SK-N-SH treated with all-trans-retinoic acid at 6 μM for 48 hours (cell line): ENCODE measurements around the gene FBXL13.
"Not testable (repeated sequence)": the region's sequence is repeated elsewhere in the genome, so short reads cannot be mapped to it uniquely, and the experiment has no call there.

Source experiments
- ATAC-seq: fragments of 200-7000 bp; cut with Tn5 transposase; 3 replicates; pipeline ENCODE4 v1.9.1; 2020; ENCODE audit warnings: mild to moderate bottlenecking, moderate library complexity
- ARNTL ChIP-seq: fragments of 450-650 bp; formaldehyde crosslinking; IDR thresholded peaks from 2 replicates; pipeline ENCODE4 v1.5.0; 2020; ENCODE audit warnings: low read depth, mild to moderate bottlenecking, moderate library complexity, borderline replicate concordance
- BACH2 ChIP-seq: fragments of 250-450 bp; sonication (Bioruptor Pico); IDR thresholded peaks from 2 replicates; pipeline ENCODE4 v1.9.0; 2021; ENCODE audit warnings: mild to moderate bottlenecking, borderline replicate concordance
- CREB5 ChIP-seq: fragments of 250-450 bp; sonication (Bioruptor Pico); IDR thresholded peaks from 2 replicates; pipeline ENCODE4 v1.5.1; 2020; ENCODE audit warnings: low read depth, mild to moderate bottlenecking, moderate library complexity
- CSDC2 ChIP-seq: fragments of 250-450 bp; sonication (Bioruptor Pico); IDR thresholded peaks from 2 replicates; pipeline ENCODE4 v1.5.0; 2020; ENCODE audit warnings: mild to moderate bottlenecking, moderate library complexity
- ESRRG ChIP-seq: fragments of 250-450 bp; sonication (Bioruptor Pico); IDR thresholded peaks from 2 replicates; pipeline ENCODE4 v1.6.1; 2021; ENCODE audit warnings: mild to moderate bottlenecking
- GLIS3 ChIP-seq: fragments of 250-450 bp; sonication (Bioruptor Pico); IDR thresholded peaks from 2 replicates; pipeline ENCODE4 v1.5.0; 2020; ENCODE audit warnings: mild to moderate bottlenecking, moderate library complexity
- ISL1 ChIP-seq: fragments of 250-450 bp; sonication (Bioruptor Pico); IDR thresholded peaks from 2 replicates; pipeline ENCODE4 v2.1.2; 2022; ENCODE audit warnings: mild to moderate bottlenecking, moderate library complexity
- OSR1 ChIP-seq: fragments of 250-450 bp; sonication (Bioruptor Pico); IDR thresholded peaks from 2 replicates; pipeline ENCODE4 v1.8.0; 2022; ENCODE audit warnings: moderate library complexity, mild to moderate bottlenecking, inconsistent platforms
- POU6F1 ChIP-seq: fragments of 250-450 bp; sonication (Bioruptor Pico); IDR thresholded peaks from 2 replicates; pipeline ENCODE4 v1.8.0; 2021; ENCODE audit warnings: low read depth, mild to moderate bottlenecking, moderate library complexity, borderline replicate concordance
- PPARA ChIP-seq: fragments of 250-450 bp; sonication (Bioruptor Pico); IDR thresholded peaks from 2 replicates; pipeline ENCODE4 v1.5.0; 2020; ENCODE audit warnings: mild to moderate bottlenecking, borderline replicate concordance
- RARB ChIP-seq: fragments of 250-450 bp; sonication (Bioruptor Pico); IDR thresholded peaks from 2 replicates; pipeline ENCODE4 v1.8.0; 2021; ENCODE audit warnings: mild to moderate bottlenecking, moderate library complexity
- SNAI2 ChIP-seq: fragments of 250-450 bp; sonication (Bioruptor Pico); IDR thresholded peaks from 2 replicates; pipeline ENCODE4 v1.5.0; 2020; ENCODE audit warnings: mild to moderate bottlenecking, moderate library complexity
- TCF4 ChIP-seq: fragments of 250-450 bp; sonication (Bioruptor Pico); IDR thresholded peaks from 2 replicates; pipeline ENCODE4 v1.8.0; 2021; ENCODE audit warnings: mild to moderate bottlenecking, moderate library complexity, borderline replicate concordance
- TOX ChIP-seq: fragments of 250-450 bp; sonication (Bioruptor Pico); IDR thresholded peaks from 2 replicates; pipeline ENCODE4 v1.8.0; 2021; ENCODE audit warnings: mild to moderate bottlenecking, moderate library complexity, borderline replicate concordance
- ZC3H10 ChIP-seq: fragments of 250-450 bp; sonication (Bioruptor Pico); IDR thresholded peaks from 2 replicates; pipeline ENCODE4 v1.5.1; 2021; ENCODE audit warnings: mild to moderate bottlenecking, moderate library complexity
- ZFP3 ChIP-seq: fragments of 250-450 bp; sonication (Bioruptor Pico); IDR thresholded peaks from 2 replicates; pipeline ENCODE4 v1.5.0; 2020; ENCODE audit warnings: mild to moderate bottlenecking, moderate library complexity
- ZFP30 ChIP-seq: fragments of 450-650 bp; formaldehyde crosslinking; IDR thresholded peaks from 2 replicates; pipeline ENCODE4 v1.5.0; 2022; ENCODE audit warnings: mild to moderate bottlenecking, moderate library complexity
- ZNF565 ChIP-seq: fragments of 450-650 bp; formaldehyde crosslinking; conservative IDR thresholded peaks from 2 replicates; pipeline ENCODE4 v1.5.0; 2020; ENCODE audit warnings: low read depth, mild to moderate bottlenecking, moderate library complexity
- ZNF70 ChIP-seq: fragments of 450-650 bp; formaldehyde crosslinking; IDR thresholded peaks from 2 replicates; pipeline ENCODE4 v1.5.0; 2020; ENCODE audit warnings: mild to moderate bottlenecking, moderate library complexity
- TF ChIP-seq, protein P1 (sequence below): fragments of 250-450 bp; sonication (Bioruptor Pico); IDR thresholded peaks from 2 replicates; pipeline ENCODE4 v1.8.0; 2020; ENCODE audit warnings: mild to moderate bottlenecking, moderate library complexity, borderline replicate concordance
- TF ChIP-seq, protein P2 (sequence below): fragments of 250-450 bp; sonication (Bioruptor Pico); IDR thresholded peaks from 2 replicates; pipeline ENCODE4 v1.5.0; 2020; ENCODE audit warnings: mild to moderate bottlenecking, moderate library complexity
- TF ChIP-seq, protein P3 (sequence below): fragments of 250-450 bp; sonication (Bioruptor Pico); IDR thresholded peaks from 2 replicates; pipeline ENCODE4 v1.5.1; 2021; ENCODE audit warnings: mild to moderate bottlenecking, moderate library complexity

Gene FBXL13

DNA sequence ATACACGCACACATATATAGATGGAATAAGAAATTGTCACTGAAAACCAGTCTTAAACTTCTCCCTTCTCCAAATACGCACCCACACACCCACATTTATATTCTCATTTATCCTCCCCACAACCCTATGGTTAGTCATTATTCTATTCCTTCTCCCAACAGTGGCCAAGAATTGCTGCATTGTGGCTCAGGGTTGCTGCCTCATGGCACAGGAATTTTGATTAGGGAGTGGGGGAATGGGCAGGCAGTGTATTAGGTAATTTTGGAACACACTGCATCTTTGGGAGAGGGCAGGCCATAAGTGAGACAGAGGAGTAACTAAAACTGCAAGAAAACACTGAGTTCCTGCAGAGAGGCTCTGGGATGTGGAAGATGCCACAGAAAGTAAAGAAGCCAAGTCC, 38.6 kb upstream of the FBXL13 start:
- ATAC-seq, result peak; percentile 93
- TF ChIP-seq CREB5 (CRISPR knock-in tag), result peak; percentile 86
- TF ChIP-seq OSR1 (CRISPR knock-in tag), result no peak
- peak; percentile 73 for TF ChIP-seq ISL1 (CRISPR knock-in tag)
- no peak for TF ChIP-seq GLIS3
- TF ChIP-seq, protein P1, sequence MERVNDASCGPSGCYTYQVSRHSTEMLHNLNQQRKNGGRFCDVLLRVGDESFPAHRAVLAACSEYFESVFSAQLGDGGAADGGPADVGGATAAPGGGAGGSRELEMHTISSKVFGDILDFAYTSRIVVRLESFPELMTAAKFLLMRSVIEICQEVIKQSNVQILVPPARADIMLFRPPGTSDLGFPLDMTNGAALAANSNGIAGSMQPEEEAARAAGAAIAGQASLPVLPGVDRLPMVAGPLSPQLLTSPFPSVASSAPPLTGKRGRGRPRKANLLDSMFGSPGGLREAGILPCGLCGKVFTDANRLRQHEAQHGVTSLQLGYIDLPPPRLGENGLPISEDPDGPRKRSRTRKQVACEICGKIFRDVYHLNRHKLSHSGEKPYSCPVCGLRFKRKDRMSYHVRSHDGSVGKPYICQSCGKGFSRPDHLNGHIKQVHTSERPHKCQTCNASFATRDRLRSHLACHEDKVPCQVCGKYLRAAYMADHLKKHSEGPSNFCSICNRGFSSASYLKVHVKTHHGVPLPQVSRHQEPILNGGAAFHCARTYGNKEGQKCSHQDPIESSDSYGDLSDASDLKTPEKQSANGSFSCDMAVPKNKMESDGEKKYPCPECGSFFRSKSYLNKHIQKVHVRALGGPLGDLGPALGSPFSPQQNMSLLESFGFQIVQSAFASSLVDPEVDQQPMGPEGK (CRISPR knock-in tag), result peak; percentile 53; the same call in 1 of the 2 replicates
- TF ChIP-seq ZFP3, result peak; percentile 75; the same call in 1 of the 2 replicates

DNA sequence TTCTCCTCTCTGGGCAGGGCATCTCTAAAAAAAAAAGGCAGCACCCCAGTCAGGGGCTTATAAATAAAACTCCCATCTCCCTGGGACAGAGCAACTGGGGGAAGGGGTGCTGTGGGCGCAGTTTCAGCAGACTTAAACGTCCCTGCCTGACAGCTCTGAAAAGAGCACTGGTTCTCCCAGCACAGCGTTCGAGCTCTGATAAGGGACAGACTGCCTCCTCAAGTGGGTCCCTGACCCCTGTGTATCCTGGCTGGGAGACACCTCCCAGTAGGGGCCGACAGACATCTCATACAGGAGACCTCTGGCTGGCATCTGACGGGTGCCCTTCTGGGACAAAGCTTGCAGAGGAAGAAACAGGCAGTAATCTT, 32.1 kb upstream of the FBXL13 start:
- ATAC-seq, result not testable (repeated sequence)

GRCh38 chr7:103106005-103106702, 31.6 kb upstream of the FBXL13 start:
- TF ChIP-seq CSDC2 (CRISPR knock-in tag), result no peak
- TF ChIP-seq, protein P1 (CRISPR knock-in tag), result no peak
- TF ChIP-seq TOX, result no peak
- no peak for TF ChIP-seq ZC3H10
- no peak for TF ChIP-seq ZFP3
- TF ChIP-seq, protein P2, sequence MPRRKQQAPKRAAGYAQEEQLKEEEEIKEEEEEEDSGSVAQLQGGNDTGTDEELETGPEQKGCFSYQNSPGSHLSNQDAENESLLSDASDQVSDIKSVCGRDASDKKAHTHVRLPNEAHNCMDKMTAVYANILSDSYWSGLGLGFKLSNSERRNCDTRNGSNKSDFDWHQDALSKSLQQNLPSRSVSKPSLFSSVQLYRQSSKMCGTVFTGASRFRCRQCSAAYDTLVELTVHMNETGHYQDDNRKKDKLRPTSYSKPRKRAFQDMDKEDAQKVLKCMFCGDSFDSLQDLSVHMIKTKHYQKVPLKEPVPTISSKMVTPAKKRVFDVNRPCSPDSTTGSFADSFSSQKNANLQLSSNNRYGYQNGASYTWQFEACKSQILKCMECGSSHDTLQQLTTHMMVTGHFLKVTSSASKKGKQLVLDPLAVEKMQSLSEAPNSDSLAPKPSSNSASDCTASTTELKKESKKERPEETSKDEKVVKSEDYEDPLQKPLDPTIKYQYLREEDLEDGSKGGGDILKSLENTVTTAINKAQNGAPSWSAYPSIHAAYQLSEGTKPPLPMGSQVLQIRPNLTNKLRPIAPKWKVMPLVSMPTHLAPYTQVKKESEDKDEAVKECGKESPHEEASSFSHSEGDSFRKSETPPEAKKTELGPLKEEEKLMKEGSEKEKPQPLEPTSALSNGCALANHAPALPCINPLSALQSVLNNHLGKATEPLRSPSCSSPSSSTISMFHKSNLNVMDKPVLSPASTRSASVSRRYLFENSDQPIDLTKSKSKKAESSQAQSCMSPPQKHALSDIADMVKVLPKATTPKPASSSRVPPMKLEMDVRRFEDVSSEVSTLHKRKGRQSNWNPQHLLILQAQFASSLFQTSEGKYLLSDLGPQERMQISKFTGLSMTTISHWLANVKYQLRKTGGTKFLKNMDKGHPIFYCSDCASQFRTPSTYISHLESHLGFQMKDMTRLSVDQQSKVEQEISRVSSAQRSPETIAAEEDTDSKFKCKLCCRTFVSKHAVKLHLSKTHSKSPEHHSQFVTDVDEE, result no peak
- no peak for TF ChIP-seq BACH2 (CRISPR knock-in tag)
- no peak for TF ChIP-seq ZFP30 (CRISPR knock-in tag)
- no peak for TF ChIP-seq RARB (CRISPR knock-in tag)
- no peak for TF ChIP-seq ZNF70 (CRISPR knock-in tag)
- TF ChIP-seq ESRRG (CRISPR knock-in tag), result no peak
- TF ChIP-seq SNAI2 (CRISPR knock-in tag), result no peak
- TF ChIP-seq GLIS3, result no peak
- TF ChIP-seq TCF4 (CRISPR knock-in tag), result no peak
- TF ChIP-seq, protein P3, sequence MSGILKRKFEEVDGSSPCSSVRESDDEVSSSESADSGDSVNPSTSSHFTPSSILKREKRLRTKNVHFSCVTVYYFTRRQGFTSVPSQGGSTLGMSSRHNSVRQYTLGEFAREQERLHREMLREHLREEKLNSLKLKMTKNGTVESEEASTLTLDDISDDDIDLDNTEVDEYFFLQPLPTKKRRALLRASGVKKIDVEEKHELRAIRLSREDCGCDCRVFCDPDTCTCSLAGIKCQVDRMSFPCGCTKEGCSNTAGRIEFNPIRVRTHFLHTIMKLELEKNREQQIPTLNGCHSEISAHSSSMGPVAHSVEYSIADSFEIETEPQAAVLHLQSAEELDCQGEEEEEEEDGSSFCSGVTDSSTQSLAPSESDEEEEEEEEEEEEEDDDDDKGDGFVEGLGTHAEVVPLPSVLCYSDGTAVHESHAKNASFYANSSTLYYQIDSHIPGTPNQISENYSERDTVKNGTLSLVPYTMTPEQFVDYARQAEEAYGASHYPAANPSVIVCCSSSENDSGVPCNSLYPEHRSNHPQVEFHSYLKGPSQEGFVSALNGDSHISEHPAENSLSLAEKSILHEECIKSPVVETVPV (CRISPR knock-in tag), result no peak
- no peak for TF ChIP-seq PPARA (CRISPR knock-in tag)
- TF ChIP-seq ZNF565 (CRISPR knock-in tag), result no peak
- no peak for TF ChIP-seq POU6F1
- TF ChIP-seq ARNTL (CRISPR knock-in tag), result no peak
- no peak for TF ChIP-seq CREB5 (CRISPR knock-in tag)
- peak; percentile 39; the same call in 2 of the 3 replicates for ATAC-seq
